Right lobe of liver (tissue), 4 donors: ENCODE measurements around the gene HOXD11.

Experiments
- POLR2A ChIP-seq: fragments of 450-650 bp; IDR thresholded peaks from one replicate; pipeline ENCODE4 v1.6.1; 2017; ENCODE audit warnings: antibody characterized with exemption, mild to moderate bottlenecking
- TF ChIP-seq, protein P1 (sequence below), 4 donors: fragments of 200-600 bp in 3 of 4; fragments of 450-650 bp in 1 of 4; IDR thresholded peaks; one replicate each; pipeline versions ENCODE4 v1.5.1 to v1.8.0; 2016 to 2022; ENCODE audit warnings: antibody characterized with exemption in 4 of 4, mild to moderate bottlenecking in 2 of 4
- donor health status: DM: no; HTN: no; CAD: no.
- donor health status: DM: no; HTN: no; CAD: no.
- donor health status: DM: no; HTN: yes; CAD: no.

DNA sequence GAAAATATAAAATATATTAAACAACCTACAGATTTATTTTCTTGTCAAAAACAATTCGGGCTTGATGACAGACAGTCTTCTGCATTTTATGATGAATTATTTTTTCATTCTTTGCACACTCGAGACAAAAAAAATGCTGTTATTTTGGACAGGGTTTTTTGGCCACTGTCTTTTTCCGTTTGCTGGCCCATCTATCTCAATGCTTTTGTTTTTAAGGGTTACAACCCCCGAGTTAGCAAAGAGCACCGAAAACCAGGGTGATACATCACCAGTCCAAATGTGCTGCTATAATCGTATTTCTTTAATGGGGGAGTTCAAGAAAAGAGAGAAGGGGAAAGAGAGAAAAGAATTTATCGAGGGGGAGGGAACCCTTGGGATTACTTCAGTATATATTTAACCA is 31.0 kb upstream of the HOXD11 start:
- TF ChIP-seq POLR2A = no peak
- TF ChIP-seq, protein P1, sequence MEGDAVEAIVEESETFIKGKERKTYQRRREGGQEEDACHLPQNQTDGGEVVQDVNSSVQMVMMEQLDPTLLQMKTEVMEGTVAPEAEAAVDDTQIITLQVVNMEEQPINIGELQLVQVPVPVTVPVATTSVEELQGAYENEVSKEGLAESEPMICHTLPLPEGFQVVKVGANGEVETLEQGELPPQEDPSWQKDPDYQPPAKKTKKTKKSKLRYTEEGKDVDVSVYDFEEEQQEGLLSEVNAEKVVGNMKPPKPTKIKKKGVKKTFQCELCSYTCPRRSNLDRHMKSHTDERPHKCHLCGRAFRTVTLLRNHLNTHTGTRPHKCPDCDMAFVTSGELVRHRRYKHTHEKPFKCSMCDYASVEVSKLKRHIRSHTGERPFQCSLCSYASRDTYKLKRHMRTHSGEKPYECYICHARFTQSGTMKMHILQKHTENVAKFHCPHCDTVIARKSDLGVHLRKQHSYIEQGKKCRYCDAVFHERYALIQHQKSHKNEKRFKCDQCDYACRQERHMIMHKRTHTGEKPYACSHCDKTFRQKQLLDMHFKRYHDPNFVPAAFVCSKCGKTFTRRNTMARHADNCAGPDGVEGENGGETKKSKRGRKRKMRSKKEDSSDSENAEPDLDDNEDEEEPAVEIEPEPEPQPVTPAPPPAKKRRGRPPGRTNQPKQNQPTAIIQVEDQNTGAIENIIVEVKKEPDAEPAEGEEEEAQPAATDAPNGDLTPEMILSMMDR (IDR thresholded peaks at IDR 0.05) = no peak
